HT-29 (cell line): ENCODE measurements around the gene RNF166. TPM values are rescaled to one million over a fixed set of nuclear protein-coding genes. Genes with fewer than 3 reads are reported as not detected.

Experiments
- DNase-seq: peaks from one replicate; pipeline ENCODE4 v3.0.0-alpha.2; 2015; ENCODE audit warnings: low spot score
- total RNA-seq: library from RNA; depleted of rRNA; stranded (reverse); fragments of >200 nt; shearing (Covaris generic); gene quantifications from 2 replicates; pipeline ENCODE4 v1.2.3, GENCODE V29; 2014

RNF166 gene
- total RNA-seq, 1 experiment from 2014 or later = 44.6 TPM

- DNase-seq = peak; percentile 12
These were observed 988 bp upstream of the RNF166 start for GRCh38 chr16:88706965-88707826.

- no peak for DNase-seq
These were observed 393 bp downstream of the RNF166 start for GRCh38 chr16:88705801-88706228.

DNA sequence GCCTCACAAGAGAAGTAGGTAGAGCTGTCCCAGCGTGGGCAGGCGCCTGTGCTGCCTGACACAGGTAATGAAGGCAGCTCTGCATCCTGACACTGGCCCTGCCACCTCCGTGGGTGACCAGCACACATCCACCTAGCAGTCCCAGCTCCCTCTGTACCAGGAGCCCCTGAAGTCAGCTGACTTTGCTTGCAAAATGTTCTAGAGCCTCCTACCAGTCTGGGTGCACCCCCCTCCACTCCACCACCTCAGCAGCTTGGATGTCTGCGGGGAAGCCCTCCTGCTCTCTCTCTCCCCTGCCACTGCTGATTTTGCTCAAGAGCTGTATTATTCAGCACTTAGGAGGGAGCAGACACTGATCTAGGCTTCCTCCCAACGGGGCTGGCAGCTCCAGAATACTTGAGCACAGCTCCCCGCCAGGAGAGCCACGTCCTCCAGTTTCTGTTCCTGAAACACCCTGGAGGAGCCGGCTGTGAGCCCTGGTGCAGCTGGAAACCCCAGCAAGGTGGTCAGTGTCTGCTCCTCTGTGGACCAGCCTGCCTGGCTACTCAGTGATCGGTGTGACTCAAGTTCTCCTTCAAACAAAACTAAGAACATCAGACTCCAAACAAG is 1.0 kb downstream of the RNF166 start:
- peak; percentile 18 for DNase-seq

- DNase-seq = no peak
These were observed 2.5 kb downstream of the RNF166 start for GRCh38 chr16:88703486-88704309.

DNA sequence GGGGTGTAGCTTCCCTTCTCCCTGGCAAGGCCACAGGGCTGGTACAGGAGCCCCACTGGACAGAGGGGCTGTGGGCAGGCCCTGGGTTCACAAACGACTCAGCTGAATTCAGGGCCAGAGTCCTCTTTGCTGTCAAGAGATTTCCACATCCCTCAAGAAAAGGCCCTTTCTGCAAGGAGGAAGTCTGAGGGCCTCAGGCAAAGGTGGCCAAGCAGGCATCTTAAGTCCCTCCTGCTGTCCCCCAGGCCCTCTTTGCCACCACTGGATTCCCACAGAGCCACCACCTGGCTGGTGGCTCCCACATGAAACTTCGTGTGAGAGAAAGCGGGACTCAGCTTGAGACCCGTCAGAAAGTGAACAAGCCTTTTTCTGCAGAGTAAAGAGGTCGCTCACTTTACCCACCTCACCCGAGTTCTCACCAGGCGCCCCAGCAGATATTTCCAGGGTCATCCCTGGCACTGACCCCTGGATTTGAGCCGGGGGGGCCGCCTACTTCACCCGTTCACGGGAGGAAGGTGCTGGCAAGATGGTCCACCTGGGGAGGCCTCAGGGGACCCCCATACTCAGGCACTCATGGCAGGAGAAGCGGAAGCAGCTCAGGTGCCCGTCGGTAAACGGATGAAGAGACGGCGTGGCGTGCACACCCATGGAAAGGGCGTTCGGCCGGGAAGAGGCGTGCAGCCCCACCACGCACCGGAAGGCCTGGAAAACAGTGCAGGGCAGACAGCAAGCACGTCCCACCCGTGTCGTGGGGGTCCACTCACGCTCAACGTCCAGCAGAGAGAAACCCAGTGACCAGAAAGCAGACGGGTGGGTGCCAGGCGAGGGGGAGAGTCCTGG is 3.6 kb downstream of the RNF166 start:
- no peak for DNase-seq

- no peak for DNase-seq
These were observed 4.4 kb downstream of the RNF166 start for GRCh38 chr16:88701581-88702370.

- DNase-seq = peak; percentile 75
These were observed 5.3 kb downstream of the RNF166 start for GRCh38 chr16:88700636-88701482.

DNA sequence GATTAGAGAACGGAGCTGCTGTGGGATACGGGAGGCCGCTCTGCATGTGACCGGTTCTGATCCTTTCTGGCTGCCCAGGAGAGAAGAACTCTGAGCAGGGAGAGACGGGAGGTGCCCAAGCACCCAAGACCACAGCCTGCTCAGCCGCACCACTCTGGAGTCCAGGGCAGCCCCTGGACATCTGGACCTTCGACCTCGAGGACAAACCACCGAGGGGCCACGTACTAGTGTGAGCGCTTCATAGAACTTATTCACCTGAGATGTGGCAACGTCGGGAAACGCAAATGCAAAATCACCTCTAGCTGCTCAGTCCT is 5.9 kb downstream of the RNF166 start:
- DNase-seq = no peak

DNA sequence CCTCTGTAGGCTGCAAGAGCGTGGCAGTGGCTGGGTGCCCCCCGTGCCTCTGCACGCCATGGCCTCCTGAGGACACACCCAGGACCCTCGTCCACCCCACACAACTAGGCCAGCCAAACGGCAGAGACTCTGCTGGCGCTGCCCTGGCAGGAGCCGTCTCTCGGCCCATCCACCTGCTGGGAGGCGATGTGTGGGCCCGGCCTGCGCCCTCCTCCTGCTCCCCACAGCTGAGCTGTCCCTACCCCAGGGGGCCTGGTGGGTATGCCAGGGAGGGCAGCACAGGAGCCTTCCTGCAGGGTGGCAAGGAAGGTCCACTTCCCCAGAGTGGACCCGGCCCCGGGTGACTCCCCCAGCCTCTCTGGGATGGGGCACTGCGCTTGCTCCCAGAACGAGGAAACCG is 7.0 kb downstream of the RNF166 start:
- no peak for DNase-seq

DNA sequence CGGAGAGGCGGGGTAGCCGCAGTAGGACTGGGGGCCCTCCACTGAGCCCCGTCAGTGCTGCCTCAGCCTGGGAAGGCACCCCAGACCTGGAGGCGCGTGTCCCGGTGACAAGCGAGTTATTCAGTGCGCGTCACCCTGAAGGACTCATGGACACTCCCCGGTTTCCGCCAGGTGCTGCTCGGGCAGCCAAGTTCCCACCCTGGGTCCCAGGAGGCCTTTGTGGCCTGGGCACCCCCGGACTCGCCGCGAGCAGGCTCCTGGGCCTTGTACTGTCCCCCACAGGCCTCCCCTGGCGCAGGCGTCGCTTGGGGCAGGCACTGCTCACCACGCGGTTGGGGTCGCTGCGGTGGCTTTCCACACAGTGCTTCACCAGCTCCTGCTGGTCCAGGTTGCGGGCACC is 7.6 kb downstream of the RNF166 start:
- DNase-seq = no peak

DNA sequence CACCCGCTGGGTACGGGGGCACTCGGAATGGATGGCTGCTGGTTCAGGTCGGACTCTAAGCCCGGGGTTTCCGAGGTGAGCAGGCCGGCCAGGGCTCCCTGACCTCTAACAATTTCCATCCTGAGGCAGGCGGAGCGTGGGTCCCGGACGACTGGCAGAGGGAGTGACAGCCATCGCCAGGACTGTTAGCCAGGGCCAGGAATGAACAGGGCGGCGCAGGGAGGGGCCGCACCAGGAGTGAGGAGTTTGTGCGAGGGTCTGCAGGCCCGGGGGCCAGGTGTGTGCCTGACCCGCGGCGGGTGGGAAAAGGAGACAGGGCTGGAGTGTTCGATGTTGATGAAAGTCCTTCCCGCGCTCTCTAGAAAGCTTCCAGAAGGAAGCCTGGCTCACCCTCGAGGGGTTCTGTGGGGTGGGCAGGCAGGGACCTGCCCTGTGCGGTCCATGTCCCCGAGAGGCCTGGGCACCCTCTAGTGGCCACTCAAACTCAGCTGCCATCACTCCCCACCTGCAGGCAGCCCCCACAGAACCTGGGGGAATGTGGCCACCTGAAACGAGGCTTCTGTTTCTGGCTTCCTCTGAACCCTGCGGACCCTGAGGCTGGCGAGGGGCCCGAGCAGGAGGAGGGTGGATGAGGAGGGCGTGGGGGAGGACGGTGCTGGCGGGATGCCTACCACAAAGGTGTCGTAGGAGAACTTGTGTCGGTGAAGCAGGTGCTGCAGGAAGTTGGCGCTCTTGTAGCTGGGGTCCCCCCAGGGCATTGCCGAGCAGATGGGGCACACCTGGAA is 8.2 kb downstream of the RNF166 start:
- DNase-seq = no peak

DNA sequence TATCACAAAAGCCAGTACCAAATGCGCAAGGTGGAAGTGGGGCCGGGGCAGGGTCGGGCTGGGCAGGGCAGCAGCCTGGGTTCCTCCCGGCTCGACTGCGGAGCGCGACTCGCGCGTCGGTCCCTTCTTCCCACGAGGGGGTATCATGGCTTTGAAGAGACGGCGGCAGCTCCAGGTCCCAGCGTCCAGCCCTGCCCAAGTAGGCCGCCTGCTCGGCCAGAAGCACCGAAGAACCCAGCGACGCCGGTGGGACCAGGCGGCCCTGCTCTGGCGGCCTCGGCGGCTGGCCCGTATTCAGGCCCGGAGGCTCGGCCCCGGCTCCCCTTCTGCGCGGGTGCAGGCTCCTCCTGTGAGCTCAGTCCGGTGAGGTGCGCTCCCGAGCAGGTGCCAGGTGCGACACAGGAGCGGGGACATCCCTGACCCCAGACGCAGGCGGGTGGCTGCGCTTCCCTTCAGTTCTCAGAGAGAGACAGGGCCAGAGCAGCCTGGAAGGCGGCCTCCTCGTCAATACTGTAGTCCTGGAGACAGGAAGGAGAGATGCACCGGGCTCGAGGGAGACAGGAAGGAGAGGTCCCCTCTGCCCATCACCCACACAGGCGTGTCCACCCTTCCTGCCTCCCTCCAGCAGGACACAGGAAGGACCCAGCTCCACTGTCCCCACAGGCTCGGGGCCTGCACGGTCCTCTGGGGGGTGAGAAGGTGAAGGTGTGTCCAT is 8.9 kb downstream of the RNF166 start:
- DNase-seq = no peak

GRCh38 chr16:88696441-88696840 is 9.8 kb downstream of the RNF166 start:
- DNase-seq = no peak

GRCh38 chr16:88695753-88696152 is 10.5 kb downstream of the RNF166 start:
- DNase-seq = no peak

DNA sequence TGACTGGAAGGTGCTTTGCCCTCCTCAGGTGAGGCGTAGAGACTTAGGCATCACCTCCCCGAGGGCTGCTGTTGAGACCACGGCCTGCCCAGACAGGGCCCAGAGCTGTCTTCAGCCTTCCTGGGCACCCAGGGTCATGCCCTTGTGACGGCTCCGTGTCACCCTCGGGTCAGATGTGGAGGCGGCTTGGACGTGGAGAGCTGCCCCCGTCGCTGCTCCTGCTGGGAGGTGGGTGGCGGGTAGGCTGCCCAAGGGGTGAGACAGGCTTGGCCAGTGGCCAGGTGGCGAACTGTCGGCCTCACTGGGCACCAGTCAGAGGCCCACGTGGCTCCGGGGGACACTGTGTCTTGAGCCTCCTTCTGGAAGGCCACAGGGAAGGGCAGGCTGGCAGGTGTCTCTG is 11.0 kb downstream of the RNF166 start:
- DNase-seq = no peak

DNA sequence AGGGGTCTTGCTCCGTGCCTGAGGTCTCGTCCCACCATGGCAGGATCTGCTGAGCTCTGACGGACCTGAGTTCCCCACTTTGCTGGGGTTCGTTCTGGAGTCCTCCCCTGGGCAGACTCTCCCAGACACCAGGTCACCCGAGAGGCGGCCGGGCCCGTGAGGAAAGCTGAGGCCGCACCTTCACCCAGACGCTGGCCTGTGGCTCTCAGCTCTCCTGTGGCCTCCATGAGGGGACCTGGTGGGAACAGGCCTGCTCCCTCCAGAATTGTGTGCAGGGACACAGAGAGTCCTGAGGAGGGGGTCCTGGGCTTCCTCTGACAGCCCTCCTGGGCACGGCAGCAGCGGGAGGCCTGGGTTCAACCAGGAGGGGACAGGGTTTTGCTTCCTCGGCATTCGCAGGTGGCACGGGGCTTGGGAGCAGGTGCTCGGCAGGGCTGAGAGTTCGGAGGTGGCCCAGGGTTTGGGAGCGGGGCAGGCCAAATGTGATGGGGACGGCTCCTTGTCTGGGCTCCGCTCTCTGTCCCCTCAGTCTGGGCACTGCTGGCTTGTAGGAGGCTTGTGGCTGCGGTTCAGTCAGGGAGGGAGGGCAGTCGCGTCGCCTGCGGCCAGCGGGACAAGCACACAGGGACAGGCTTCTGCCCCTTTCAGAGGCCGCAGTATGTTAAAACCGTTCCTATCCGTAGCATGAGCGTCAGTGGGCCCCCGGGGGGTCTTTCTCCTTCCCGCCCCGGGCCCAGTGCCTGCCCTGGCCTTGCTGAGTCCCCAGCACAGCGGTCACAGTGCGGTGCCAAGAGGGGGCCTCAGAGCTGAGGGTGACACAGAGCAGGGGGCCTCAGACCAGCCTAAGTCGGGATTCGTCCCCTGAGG is 11.8 kb downstream of the RNF166 start:
- DNase-seq = no peak
